ENCODE measurements around the gene LRRC51. TPM values are rescaled to one million over a fixed set of nuclear protein-coding genes. Genes with fewer than 3 reads are reported as not detected.

LRRC51 gene
- total RNA-seq, 2 donors from 2014 or later: 8.0 to 9.5 TPM

DNA sequence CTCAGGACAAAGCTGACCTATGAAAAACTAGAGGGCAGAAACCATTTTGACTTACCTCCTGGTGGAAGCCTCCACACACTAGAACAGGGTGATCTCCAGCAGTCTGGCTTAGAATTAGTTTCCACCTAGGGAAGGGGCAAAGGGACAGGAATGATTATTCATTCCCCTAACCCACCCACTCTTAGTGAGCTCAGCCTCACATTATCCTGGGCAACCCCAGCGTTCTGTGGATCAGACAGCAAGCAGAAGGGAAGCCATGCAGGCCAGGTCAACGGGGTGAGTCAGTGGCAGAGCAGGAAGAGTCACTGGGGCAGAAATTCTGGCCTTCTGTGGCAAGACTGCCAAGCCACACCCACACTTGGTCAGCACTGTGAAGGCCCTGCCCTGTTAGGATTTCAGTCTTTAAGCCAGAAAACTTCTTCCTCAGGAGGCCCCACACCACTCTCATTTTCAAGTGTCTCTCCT lies 10.8 kb upstream of the LRRC51 start:
- peaks cover 6% of the 10 kb centered on the region for H3K4me1 ChIP-seq (ENCODE audit: control insufficient read depth, insufficient read depth, low read length)
- H3K36me3 ChIP-seq (ENCODE audit: control insufficient read depth, insufficient read depth, low read length): peaks cover 14% of the 10 kb centered on the region
- TF ChIP-seq, protein P1, sequence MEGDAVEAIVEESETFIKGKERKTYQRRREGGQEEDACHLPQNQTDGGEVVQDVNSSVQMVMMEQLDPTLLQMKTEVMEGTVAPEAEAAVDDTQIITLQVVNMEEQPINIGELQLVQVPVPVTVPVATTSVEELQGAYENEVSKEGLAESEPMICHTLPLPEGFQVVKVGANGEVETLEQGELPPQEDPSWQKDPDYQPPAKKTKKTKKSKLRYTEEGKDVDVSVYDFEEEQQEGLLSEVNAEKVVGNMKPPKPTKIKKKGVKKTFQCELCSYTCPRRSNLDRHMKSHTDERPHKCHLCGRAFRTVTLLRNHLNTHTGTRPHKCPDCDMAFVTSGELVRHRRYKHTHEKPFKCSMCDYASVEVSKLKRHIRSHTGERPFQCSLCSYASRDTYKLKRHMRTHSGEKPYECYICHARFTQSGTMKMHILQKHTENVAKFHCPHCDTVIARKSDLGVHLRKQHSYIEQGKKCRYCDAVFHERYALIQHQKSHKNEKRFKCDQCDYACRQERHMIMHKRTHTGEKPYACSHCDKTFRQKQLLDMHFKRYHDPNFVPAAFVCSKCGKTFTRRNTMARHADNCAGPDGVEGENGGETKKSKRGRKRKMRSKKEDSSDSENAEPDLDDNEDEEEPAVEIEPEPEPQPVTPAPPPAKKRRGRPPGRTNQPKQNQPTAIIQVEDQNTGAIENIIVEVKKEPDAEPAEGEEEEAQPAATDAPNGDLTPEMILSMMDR (conservative IDR thresholded peaks at IDR 0.05): no peak
- H3K27ac Mint-ChIP-seq: peak overlapping the region; percentile 67
- H3K9me3 ChIP-seq (ENCODE audit: control insufficient read depth, low read length): no peaks in the 10 kb centered on the region
- H3K9me3 Mint-ChIP-seq: no peaks in the 10 kb centered on the region
- peaks cover 45% of the 10 kb centered on the region for H3K4me1 Mint-ChIP-seq
- no peak overlapping the region for H3K9ac ChIP-seq (ENCODE audit: extremely low read depth, low read length, poor library complexity, severe bottlenecking)
- DNase-seq: peak; percentile 65
- H3K27me3 ChIP-seq (ENCODE audit: control insufficient read depth, insufficient read depth, low read length, poor library complexity, severe bottlenecking): no peaks in the 10 kb centered on the region
- 40 to 54% methylated on average over 1 to 2 of the region's 2 CpGs for WGBS, 2 experiments (ENCODE audit: insufficient coverage in 1 of 2, insufficient read length in 1 of 2)
- peaks cover 10% of the 10 kb centered on the region for H3K36me3 Mint-ChIP-seq (ENCODE audit: low read depth)
- no peaks in the 10 kb centered on the region for H3K27me3 Mint-ChIP-seq (ENCODE audit: insufficient read depth)
- no peak overlapping the region for H3K27ac ChIP-seq (ENCODE audit: low read depth, low read length)
- no peak overlapping the region for H3K4me3 ChIP-seq (ENCODE audit: low read length)
- no peak overlapping the region for H3K4me3 Mint-ChIP-seq

GRCh38 chr11:72070491-72070890 lies 10.2 kb upstream of the LRRC51 start:
- Histone ChIP-seq H3K4me3 (ENCODE audit: low read length) (no peak overlapping the region), H3K9ac (ENCODE audit: extremely low read depth, low read length, poor library complexity, severe bottlenecking) (no peak overlapping the region), H3K36me3 (ENCODE audit: control insufficient read depth, insufficient read depth, low read length) (peaks cover 13% of the 10 kb centered on the region), H3K9me3 (ENCODE audit: control insufficient read depth, low read length) (no peaks in the 10 kb centered on the region), H3K27me3 (ENCODE audit: control insufficient read depth, insufficient read depth, low read length, poor library complexity, severe bottlenecking) (no peaks in the 10 kb centered on the region), H3K4me1 (ENCODE audit: control insufficient read depth, insufficient read depth, low read length) (peaks cover 6% of the 10 kb centered on the region), H3K27ac (ENCODE audit: low read depth, low read length) (no peak overlapping the region)
- TF ChIP-seq, protein P1 (conservative IDR thresholded peaks at IDR 0.05): no peak
- Mint-ChIP-seq H3K27ac (peak overlapping the region; percentile 67), H3K27me3 (ENCODE audit: insufficient read depth) (no peaks in the 10 kb centered on the region), H3K4me1 (peaks cover 45% of the 10 kb centered on the region), H3K9me3 (no peaks in the 10 kb centered on the region), H3K36me3 (ENCODE audit: low read depth) (peaks cover 10% of the 10 kb centered on the region), H3K4me3 (no peak overlapping the region)
- DNase-seq: no peak
- WGBS, 2 experiments (ENCODE audit: insufficient coverage in 1 of 2, insufficient read length in 1 of 2): 95 to 100% methylated on average over 2 to 7 of the region's 7 CpGs

DNA sequence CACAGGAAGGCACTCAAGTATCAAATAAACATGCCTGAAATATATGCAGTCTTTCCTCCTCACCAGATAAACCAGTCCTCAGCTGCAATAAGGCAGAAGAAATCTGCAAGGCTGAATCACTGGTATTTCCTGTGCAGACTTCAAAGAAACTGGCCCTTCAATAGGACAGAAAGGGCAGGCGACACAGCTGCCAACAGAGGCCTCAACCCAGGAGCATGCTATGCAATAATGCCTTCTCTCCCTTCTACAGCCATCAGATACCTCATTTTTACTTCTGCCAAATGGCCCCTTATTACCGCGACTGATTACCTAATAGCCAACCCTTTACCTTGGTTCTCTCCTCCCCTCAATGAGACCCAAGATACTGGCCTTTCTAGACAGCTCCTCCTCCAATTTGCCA lies 8.3 kb upstream of the LRRC51 start:
- H3K27ac ChIP-seq (ENCODE audit: low read depth, low read length): no peak overlapping the region
- Mint-ChIP-seq H3K4me3 (no peak overlapping the region), H3K36me3 (ENCODE audit: low read depth) (peaks cover 18% of the 10 kb centered on the region)

More for the DNA sequence above, 8.3 kb upstream of the LRRC51 start:
- Histone ChIP-seq H3K4me1 (ENCODE audit: control insufficient read depth, insufficient read depth, low read length) (peaks cover 2% of the 10 kb centered on the region), H3K36me3 (ENCODE audit: control insufficient read depth, insufficient read depth, low read length) (peaks cover 12% of the 10 kb centered on the region), H3K9ac (ENCODE audit: extremely low read depth, low read length, poor library complexity, severe bottlenecking) (no peak overlapping the region), H3K9me3 (ENCODE audit: control insufficient read depth, low read length) (no peaks in the 10 kb centered on the region), H3K27me3 (ENCODE audit: control insufficient read depth, insufficient read depth, low read length, poor library complexity, severe bottlenecking) (no peaks in the 10 kb centered on the region), H3K4me3 (ENCODE audit: low read length) (no peak overlapping the region)
- peaks cover 38% of the 10 kb centered on the region for H3K4me1 Mint-ChIP-seq
- no peaks in the 10 kb centered on the region for H3K9me3 Mint-ChIP-seq
- no peak overlapping the region for H3K27ac Mint-ChIP-seq
- no peaks in the 10 kb centered on the region for H3K27me3 Mint-ChIP-seq (ENCODE audit: insufficient read depth)
- 74 to 90% methylated on average over 3 of the region's 3 CpGs for WGBS, 2 experiments (ENCODE audit: insufficient coverage in 1 of 2, insufficient read length in 1 of 2)
- no peak for DNase-seq
- TF ChIP-seq, protein P1 (conservative IDR thresholded peaks at IDR 0.05): no peak

All from endodermal cell (in vitro differentiated cells).